Fibroblast of lung (primary cell): Measurements from ENCODE around the gene MCAT.

Experiments used
- EZH2 ChIP-seq: IDR thresholded peaks from 2 replicates; pipeline ENCODE4 v1.5.1; 2012; ENCODE audit warnings: low read length, control low read depth, mild to moderate bottlenecking; ENCODE audit errors: missing control alignments
- TF ChIP-seq, protein P1 (sequence below), 2 donors: IDR thresholded peaks in 1 of 2; conservative IDR thresholded peaks in 1 of 2; 1 replicate in 1 of 2; 2 replicates in 1 of 2; pipeline ENCODE4 v1.5.1; 2011 to 2012; ENCODE audit warnings: low read length in 2 of 2, control low read depth in 1 of 2, inconsistent platforms in 1 of 2, low read depth in 1 of 2, mild to moderate bottlenecking in 1 of 2

DNA sequence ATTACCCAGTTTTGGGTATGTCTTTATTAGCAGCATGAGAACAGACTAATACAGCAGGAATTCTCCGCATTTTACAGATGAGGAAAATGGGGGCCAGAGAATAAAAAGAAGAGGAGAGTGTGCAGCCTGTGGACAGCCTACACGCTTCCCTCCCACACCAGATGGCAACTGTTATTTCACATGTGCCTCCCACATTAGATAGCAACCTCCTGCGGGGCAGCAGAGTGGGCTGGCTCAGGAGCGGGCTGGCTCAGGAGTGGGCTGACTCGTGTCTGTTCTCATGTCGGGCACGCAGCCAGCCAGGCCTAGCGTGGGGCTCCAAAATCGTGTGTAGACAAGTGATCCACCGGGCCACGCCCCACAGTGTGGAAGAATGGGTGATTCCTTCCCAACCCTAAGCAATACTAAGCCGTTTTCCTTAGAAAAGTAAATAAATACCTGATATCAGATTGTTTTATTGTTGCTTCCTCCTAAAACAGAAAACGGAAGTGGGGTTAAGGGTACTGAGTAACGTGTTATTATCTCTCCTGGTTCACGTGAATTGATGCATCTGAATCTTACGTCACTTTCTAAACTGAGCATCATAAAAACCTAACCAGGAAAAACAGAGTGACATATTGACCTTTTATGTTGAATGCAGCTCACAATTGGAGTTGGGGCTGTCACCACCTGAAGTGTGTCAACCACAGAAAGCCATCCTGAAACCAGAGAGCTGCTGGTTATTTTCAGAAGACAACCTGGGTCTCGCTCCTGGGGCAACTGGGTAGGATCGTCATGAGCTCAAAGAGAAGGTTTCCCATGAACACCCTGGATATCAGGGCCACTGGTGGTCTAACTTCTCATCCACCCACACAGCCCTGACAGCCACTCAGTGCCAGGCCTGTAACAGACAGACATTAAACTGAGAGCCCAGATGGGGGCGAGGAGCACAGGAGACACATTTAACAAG is 57.3 kb downstream of the MCAT start:
- TF ChIP-seq, protein P1, sequence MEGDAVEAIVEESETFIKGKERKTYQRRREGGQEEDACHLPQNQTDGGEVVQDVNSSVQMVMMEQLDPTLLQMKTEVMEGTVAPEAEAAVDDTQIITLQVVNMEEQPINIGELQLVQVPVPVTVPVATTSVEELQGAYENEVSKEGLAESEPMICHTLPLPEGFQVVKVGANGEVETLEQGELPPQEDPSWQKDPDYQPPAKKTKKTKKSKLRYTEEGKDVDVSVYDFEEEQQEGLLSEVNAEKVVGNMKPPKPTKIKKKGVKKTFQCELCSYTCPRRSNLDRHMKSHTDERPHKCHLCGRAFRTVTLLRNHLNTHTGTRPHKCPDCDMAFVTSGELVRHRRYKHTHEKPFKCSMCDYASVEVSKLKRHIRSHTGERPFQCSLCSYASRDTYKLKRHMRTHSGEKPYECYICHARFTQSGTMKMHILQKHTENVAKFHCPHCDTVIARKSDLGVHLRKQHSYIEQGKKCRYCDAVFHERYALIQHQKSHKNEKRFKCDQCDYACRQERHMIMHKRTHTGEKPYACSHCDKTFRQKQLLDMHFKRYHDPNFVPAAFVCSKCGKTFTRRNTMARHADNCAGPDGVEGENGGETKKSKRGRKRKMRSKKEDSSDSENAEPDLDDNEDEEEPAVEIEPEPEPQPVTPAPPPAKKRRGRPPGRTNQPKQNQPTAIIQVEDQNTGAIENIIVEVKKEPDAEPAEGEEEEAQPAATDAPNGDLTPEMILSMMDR (conservative IDR thresholded peaks at IDR 0.05 in 1 of 2, IDR thresholded peaks at IDR 0.05 in 1 of 2; ENCODE audit: low read depth in 1 of 2, low read length in 2 of 2): no peak
- TF ChIP-seq EZH2: no peak
